ENCODE measurements around the gene TTC7B.

- no peak for TF ChIP-seq HDAC2 (IDR thresholded peaks at IDR 0.05)
- no peak for TF ChIP-seq EP300 (IDR thresholded peaks at IDR 0.05; ENCODE audit: low read length)
- TF ChIP-seq NCOR1 (IDR thresholded peaks at IDR 0.05), result no peak
- TF ChIP-seq MCM5 (IDR thresholded peaks at IDR 0.05; ENCODE audit: low read depth), result no peak
- no peak for TF ChIP-seq FOSL1 (tag; conservative IDR thresholded peaks at IDR 0.05)
- TF ChIP-seq, protein P1, sequence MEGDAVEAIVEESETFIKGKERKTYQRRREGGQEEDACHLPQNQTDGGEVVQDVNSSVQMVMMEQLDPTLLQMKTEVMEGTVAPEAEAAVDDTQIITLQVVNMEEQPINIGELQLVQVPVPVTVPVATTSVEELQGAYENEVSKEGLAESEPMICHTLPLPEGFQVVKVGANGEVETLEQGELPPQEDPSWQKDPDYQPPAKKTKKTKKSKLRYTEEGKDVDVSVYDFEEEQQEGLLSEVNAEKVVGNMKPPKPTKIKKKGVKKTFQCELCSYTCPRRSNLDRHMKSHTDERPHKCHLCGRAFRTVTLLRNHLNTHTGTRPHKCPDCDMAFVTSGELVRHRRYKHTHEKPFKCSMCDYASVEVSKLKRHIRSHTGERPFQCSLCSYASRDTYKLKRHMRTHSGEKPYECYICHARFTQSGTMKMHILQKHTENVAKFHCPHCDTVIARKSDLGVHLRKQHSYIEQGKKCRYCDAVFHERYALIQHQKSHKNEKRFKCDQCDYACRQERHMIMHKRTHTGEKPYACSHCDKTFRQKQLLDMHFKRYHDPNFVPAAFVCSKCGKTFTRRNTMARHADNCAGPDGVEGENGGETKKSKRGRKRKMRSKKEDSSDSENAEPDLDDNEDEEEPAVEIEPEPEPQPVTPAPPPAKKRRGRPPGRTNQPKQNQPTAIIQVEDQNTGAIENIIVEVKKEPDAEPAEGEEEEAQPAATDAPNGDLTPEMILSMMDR (IDR thresholded peaks at IDR 0.05 in 2 of 3, conservative IDR thresholded peaks at IDR 0.05 in 1 of 3; ENCODE audit: insufficient read depth in 2 of 3, low read depth in 1 of 3, low read length in 3 of 3), result no peak
- TF ChIP-seq EGR1 (conservative IDR thresholded peaks at IDR 0.05), result no peak
- no peak for TF ChIP-seq FOXJ3 (CRISPR knock-in tag; IDR thresholded peaks at IDR 0.05)
- no peak for TF ChIP-seq CEBPB (tag; IDR thresholded peaks at IDR 0.05)
- TF ChIP-seq USF2 (CRISPR knock-in tag; IDR thresholded peaks at IDR 0.05), result no peak
- no peak for TF ChIP-seq PRPF4 (IDR thresholded peaks at IDR 0.05; ENCODE audit: insufficient read depth, low read depth, low read length, poor library complexity, severe bottlenecking)
- TF ChIP-seq, protein P2, sequence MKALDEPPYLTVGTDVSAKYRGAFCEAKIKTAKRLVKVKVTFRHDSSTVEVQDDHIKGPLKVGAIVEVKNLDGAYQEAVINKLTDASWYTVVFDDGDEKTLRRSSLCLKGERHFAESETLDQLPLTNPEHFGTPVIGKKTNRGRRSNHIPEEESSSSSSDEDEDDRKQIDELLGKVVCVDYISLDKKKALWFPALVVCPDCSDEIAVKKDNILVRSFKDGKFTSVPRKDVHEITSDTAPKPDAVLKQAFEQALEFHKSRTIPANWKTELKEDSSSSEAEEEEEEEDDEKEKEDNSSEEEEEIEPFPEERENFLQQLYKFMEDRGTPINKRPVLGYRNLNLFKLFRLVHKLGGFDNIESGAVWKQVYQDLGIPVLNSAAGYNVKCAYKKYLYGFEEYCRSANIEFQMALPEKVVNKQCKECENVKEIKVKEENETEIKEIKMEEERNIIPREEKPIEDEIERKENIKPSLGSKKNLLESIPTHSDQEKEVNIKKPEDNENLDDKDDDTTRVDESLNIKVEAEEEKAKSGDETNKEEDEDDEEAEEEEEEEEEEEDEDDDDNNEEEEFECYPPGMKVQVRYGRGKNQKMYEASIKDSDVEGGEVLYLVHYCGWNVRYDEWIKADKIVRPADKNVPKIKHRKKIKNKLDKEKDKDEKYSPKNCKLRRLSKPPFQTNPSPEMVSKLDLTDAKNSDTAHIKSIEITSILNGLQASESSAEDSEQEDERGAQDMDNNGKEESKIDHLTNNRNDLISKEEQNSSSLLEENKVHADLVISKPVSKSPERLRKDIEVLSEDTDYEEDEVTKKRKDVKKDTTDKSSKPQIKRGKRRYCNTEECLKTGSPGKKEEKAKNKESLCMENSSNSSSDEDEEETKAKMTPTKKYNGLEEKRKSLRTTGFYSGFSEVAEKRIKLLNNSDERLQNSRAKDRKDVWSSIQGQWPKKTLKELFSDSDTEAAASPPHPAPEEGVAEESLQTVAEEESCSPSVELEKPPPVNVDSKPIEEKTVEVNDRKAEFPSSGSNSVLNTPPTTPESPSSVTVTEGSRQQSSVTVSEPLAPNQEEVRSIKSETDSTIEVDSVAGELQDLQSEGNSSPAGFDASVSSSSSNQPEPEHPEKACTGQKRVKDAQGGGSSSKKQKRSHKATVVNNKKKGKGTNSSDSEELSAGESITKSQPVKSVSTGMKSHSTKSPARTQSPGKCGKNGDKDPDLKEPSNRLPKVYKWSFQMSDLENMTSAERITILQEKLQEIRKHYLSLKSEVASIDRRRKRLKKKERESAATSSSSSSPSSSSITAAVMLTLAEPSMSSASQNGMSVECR (CRISPR knock-in tag; IDR thresholded peaks at IDR 0.05), result no peak
- TF ChIP-seq RERE (CRISPR knock-in tag; IDR thresholded peaks at IDR 0.05; ENCODE audit: borderline replicate concordance), result no peak
Measured at GRCh38 chr14:90540437-90540836, 275.8 kb downstream of the TTC7B start.

Measured in K562 (cell line).